ENCODE data around the gene OR11H12. TPM values are rescaled to one million over a fixed set of nuclear protein-coding genes. Genes with fewer than 3 reads are reported as not detected.
"Not testable (repeated sequence)": the region's sequence is repeated elsewhere in the genome, so short reads cannot be mapped to it uniquely, and the experiment has no call there.

OR11H12 gene
- total RNA-seq (ENCODE audit: low replicate concordance): not detected in 2 replicates
- long read RNA-seq: 0 reads

- H3K9me3 Mint-ChIP-seq; H3K27me3 Mint-ChIP-seq; DNase-seq (ENCODE audit: extremely low spot score, unreplicated experiment); H3K36me3 Mint-ChIP-seq; H3K4me3 Mint-ChIP-seq; H3K4me1 Mint-ChIP-seq (ENCODE audit: unreplicated experiment); H3K27ac Mint-ChIP-seq: not testable (repeated sequence)
Observed at GRCh38 chr14:18600817-18601216, at the start of gene OR11H12. TSS of gene OR11H12 (plus strand) at chr14:18601117. CDS start at chr14:18601117, 0 bp downstream.

- DNase-seq (ENCODE audit: extremely low spot score, unreplicated experiment); H3K27ac Mint-ChIP-seq; H3K36me3 Mint-ChIP-seq; H3K9me3 Mint-ChIP-seq; H3K27me3 Mint-ChIP-seq; H3K4me1 Mint-ChIP-seq (ENCODE audit: unreplicated experiment); H3K4me3 Mint-ChIP-seq: not testable (repeated sequence)
Observed at GRCh38 chr14:18582908-18583307, 18.0 kb upstream of the OR11H12 start.

GRCh38 chr14:18626610-18627213 is 25.8 kb downstream of the OR11H12 start:
- H3K27ac Mint-ChIP-seq; H3K4me1 Mint-ChIP-seq (ENCODE audit: unreplicated experiment); H3K27me3 Mint-ChIP-seq; H3K9me3 Mint-ChIP-seq; DNase-seq (ENCODE audit: extremely low spot score, unreplicated experiment); H3K36me3 Mint-ChIP-seq; H3K4me3 Mint-ChIP-seq: not testable (repeated sequence)

- H3K4me3 Mint-ChIP-seq; H3K27ac Mint-ChIP-seq; H3K9me3 Mint-ChIP-seq; H3K36me3 Mint-ChIP-seq; H3K27me3 Mint-ChIP-seq; DNase-seq (ENCODE audit: extremely low spot score, unreplicated experiment); H3K4me1 Mint-ChIP-seq (ENCODE audit: unreplicated experiment): not testable (repeated sequence)
Observed at GRCh38 chr14:18636066-18636465, 35.1 kb downstream of the OR11H12 start.

- not testable (repeated sequence) for DNase-seq (ENCODE audit: extremely low spot score, unreplicated experiment); H3K27me3 Mint-ChIP-seq; H3K9me3 Mint-ChIP-seq; H3K4me3 Mint-ChIP-seq; H3K27ac Mint-ChIP-seq; H3K36me3 Mint-ChIP-seq; H3K4me1 Mint-ChIP-seq (ENCODE audit: unreplicated experiment)
Observed at GRCh38 chr14:18638032-18638431, 37.1 kb downstream of the OR11H12 start.

- not testable (repeated sequence) for DNase-seq (ENCODE audit: extremely low spot score, unreplicated experiment); H3K36me3 Mint-ChIP-seq; H3K27me3 Mint-ChIP-seq; H3K9me3 Mint-ChIP-seq; H3K4me1 Mint-ChIP-seq (ENCODE audit: unreplicated experiment); H3K4me3 Mint-ChIP-seq; H3K27ac Mint-ChIP-seq
Observed at GRCh38 chr14:18638785-18639184, 37.9 kb downstream of the OR11H12 start.

- DNase-seq (ENCODE audit: extremely low spot score, unreplicated experiment); H3K9me3 Mint-ChIP-seq; H3K27ac Mint-ChIP-seq; H3K27me3 Mint-ChIP-seq; H3K4me3 Mint-ChIP-seq; H3K4me1 Mint-ChIP-seq (ENCODE audit: unreplicated experiment); H3K36me3 Mint-ChIP-seq: not testable (repeated sequence)
Observed at GRCh38 chr14:18646075-18646730, 45.3 kb downstream of the OR11H12 start.

Measured in type B pancreatic cell (in vitro differentiated cells).